Measurements from ENCODE around the gene FBP1. TPM values are rescaled to one million over a fixed set of nuclear protein-coding genes. Genes with fewer than 3 reads are reported as not detected.
"Not testable (repeated sequence)": the region's sequence is repeated elsewhere in the genome, so short reads cannot be mapped to it uniquely, and the experiment has no call there.

The FBP1 gene
- total and polyA plus RNA-seq, 2 donors (not counting 3 experiments of a cell fraction or from before 2014, with no cell fraction given), result 2.5 to 3.8 TPM

DNA sequence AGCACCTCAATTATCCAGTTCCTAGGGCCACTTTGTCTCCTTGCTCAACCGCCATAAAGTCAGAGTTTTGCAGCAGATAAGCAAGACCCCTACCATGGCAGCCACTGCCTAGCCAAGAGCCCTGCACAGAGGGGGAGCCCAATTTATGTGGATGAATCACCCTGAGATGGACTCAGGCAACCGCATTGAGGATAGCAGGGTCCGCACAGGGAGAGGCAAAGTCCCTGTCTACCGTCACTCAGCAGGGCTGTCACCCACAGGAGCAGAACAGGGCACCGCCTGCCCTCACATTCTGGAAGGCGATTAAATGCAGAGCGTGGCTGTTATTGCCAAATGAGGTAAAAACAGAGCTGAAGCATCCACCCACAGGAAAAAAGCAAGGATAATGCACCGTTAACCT, 47.4 kb downstream of the FBP1 start:
- H3K9ac ChIP-seq (replicated peaks; ENCODE audit: extremely low read depth, insufficient read depth, low read length), result no peak overlapping the region
- DNase-seq (ENCODE audit: low read depth, low spot score), result no peak
- H3K4me1 ChIP-seq (ENCODE audit: control insufficient read depth, extremely low read depth, insufficient read depth, low read length), result no peaks in the 10 kb centered on the region
- H3K79me2 ChIP-seq (ENCODE audit: control insufficient read depth, insufficient read depth, low read length), result no peaks in the 10 kb centered on the region
- no peaks in the 10 kb centered on the region for H3K27me3 ChIP-seq (ENCODE audit: control insufficient read depth in 2 of 2, insufficient read depth in 2 of 2, low read length in 2 of 2)
- no peaks in the 10 kb centered on the region for H4K20me1 ChIP-seq (replicated peaks; ENCODE audit: control insufficient read depth, extremely low read depth, insufficient read depth, low read length)
- H3K27ac ChIP-seq (ENCODE audit: insufficient read depth, low read depth, low read length), result no peak overlapping the region
- H3K4me2 ChIP-seq (ENCODE audit: insufficient read depth, low read length), result no peak overlapping the region
- no peak overlapping the region for H2AFZ ChIP-seq (ENCODE audit: low read depth, low read length)
- TF ChIP-seq, protein P1, sequence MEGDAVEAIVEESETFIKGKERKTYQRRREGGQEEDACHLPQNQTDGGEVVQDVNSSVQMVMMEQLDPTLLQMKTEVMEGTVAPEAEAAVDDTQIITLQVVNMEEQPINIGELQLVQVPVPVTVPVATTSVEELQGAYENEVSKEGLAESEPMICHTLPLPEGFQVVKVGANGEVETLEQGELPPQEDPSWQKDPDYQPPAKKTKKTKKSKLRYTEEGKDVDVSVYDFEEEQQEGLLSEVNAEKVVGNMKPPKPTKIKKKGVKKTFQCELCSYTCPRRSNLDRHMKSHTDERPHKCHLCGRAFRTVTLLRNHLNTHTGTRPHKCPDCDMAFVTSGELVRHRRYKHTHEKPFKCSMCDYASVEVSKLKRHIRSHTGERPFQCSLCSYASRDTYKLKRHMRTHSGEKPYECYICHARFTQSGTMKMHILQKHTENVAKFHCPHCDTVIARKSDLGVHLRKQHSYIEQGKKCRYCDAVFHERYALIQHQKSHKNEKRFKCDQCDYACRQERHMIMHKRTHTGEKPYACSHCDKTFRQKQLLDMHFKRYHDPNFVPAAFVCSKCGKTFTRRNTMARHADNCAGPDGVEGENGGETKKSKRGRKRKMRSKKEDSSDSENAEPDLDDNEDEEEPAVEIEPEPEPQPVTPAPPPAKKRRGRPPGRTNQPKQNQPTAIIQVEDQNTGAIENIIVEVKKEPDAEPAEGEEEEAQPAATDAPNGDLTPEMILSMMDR (IDR thresholded peaks at IDR 0.05; ENCODE audit: extremely low read depth in 1 of 2, insufficient read depth in 1 of 2, low read depth in 1 of 2, low read length in 2 of 2), result no peak
- TF ChIP-seq POLR2A (IDR thresholded peaks at IDR 0.05; ENCODE audit: low read depth, low read length) (no peak), MYC (IDR thresholded peaks at IDR 0.05; ENCODE audit: low read depth, low read length) (no peak), EZH2 (IDR thresholded peaks at IDR 0.05; ENCODE audit: borderline replicate concordance, low read depth, low read length, severe bottlenecking) (no peak), GATA2 (IDR thresholded peaks at IDR 0.05; ENCODE audit: insufficient read depth, insufficient read length, low read depth, low read length) (no peak), JUN (IDR thresholded peaks at IDR 0.05; ENCODE audit: borderline replicate concordance, insufficient read depth, insufficient read length, low read depth) (no peak), POLR2AphosphoS5 (IDR thresholded peaks at IDR 0.05; ENCODE audit: insufficient read depth, low read depth, low read length) (no peak), FOS (IDR thresholded peaks at IDR 0.05; ENCODE audit: borderline replicate concordance, insufficient read depth, low read length) (no peak)
- TF ChIP-seq, protein P2, sequence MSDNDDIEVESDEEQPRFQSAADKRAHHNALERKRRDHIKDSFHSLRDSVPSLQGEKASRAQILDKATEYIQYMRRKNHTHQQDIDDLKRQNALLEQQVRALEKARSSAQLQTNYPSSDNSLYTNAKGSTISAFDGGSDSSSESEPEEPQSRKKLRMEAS (IDR thresholded peaks at IDR 0.05; ENCODE audit: insufficient read depth, insufficient read length), result no peak
- H3K9me1 ChIP-seq (replicated peaks; ENCODE audit: control insufficient read depth, extremely low read depth, insufficient read depth, low read length), result no peaks in the 10 kb centered on the region
- FAIRE-seq, result no peak
- no TSS peak for BruUV-seq (replicated peaks)
- POLR2A ChIA-PET, result no interaction called here
- H3K4me3 ChIP-seq (replicated peaks in 1 of 3; ENCODE audit: insufficient read depth in 1 of 3, low read depth in 1 of 3, low read length in 3 of 3), result no peak overlapping the region
- H3K9me3 ChIP-seq (replicated peaks; ENCODE audit: control insufficient read depth, insufficient read depth, low read length), result no peaks in the 10 kb centered on the region
- CTCF ChIA-PET, result no interaction called here
- no peaks in the 10 kb centered on the region for H3K36me3 ChIP-seq (ENCODE audit: control insufficient read depth in 2 of 2, extremely low read depth in 1 of 2, insufficient read depth in 2 of 2, low read length in 2 of 2)
- dilution Hi-C loops (cut with MboI; ENCODE audit: extremely low pct_ligation_motif_present, low sequenced_read_pairs), result no loop called here
- intact Hi-C loops (cut with micrococcal nuclease), result no loop called here

DNA sequence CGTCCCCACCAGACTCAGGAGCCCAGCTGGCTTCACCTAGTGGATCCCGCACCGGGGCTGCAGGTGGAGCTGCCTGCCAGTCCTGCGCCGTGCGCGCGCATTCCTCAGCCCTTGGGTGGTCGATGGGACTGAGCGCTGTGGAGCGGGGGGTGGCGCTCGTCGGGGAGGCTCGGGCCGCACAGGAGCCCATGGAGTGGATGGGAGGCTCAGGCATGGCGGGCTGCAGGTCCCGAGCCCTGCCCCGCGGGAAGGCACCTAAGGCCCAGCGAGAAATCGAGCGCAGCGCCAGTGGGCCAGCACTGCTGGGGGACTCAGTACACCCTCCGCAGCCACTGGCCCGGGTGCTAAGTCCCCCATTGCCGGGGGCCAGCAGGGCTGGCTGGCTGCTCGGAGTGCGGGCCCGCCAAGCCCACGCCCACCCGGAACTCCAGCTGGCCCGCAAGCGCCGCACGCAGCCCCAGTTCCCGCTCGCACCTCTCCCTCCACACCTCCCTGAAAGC, 48.2 kb downstream of the FBP1 start:
- H3K9me1 ChIP-seq (replicated peaks; ENCODE audit: control insufficient read depth, extremely low read depth, insufficient read depth, low read length); BruUV-seq (replicated peaks); intact Hi-C loops (cut with micrococcal nuclease); H3K27ac ChIP-seq (ENCODE audit: insufficient read depth, low read depth, low read length); H3K79me2 ChIP-seq (ENCODE audit: control insufficient read depth, insufficient read depth, low read length); H3K36me3 ChIP-seq (ENCODE audit: control insufficient read depth in 2 of 2, extremely low read depth in 1 of 2, insufficient read depth in 2 of 2, low read length in 2 of 2); H3K4me2 ChIP-seq (ENCODE audit: insufficient read depth, low read length); FAIRE-seq; H2AFZ ChIP-seq (ENCODE audit: low read depth, low read length); H3K4me1 ChIP-seq (ENCODE audit: control insufficient read depth, extremely low read depth, insufficient read depth, low read length); CTCF ChIA-PET; H3K4me3 ChIP-seq (replicated peaks in 1 of 3; ENCODE audit: insufficient read depth in 1 of 3, low read depth in 1 of 3, low read length in 3 of 3); H3K9me3 ChIP-seq (replicated peaks; ENCODE audit: control insufficient read depth, insufficient read depth, low read length); POLR2A ChIA-PET; H4K20me1 ChIP-seq (replicated peaks; ENCODE audit: control insufficient read depth, extremely low read depth, insufficient read depth, low read length); DNase-seq (ENCODE audit: low read depth, low spot score); H3K27me3 ChIP-seq (ENCODE audit: control insufficient read depth in 2 of 2, insufficient read depth in 2 of 2, low read length in 2 of 2); H3K9ac ChIP-seq (replicated peaks; ENCODE audit: extremely low read depth, insufficient read depth, low read length); dilution Hi-C loops (cut with MboI; ENCODE audit: extremely low pct_ligation_motif_present, low sequenced_read_pairs): not testable (repeated sequence)
